H9 (cell line): ENCODE data around the gene PCCA. TPM values are rescaled to one million over a fixed set of nuclear protein-coding genes. Genes with fewer than 3 reads are reported as not detected.

Experiments used
- DNase-seq: peaks from one replicate; pipeline ENCODE4 v3.0.0-alpha.2; 2017
- H2AFZ ChIP-seq: one replicate; pipeline ENCODE4 v1.6.1; 2013; ENCODE audit warnings: mild to moderate bottlenecking, low read length, control low read depth, moderate library complexity
- H2AK5ac ChIP-seq: 2 replicates; pipeline ENCODE4 v1.6.1; 2013; ENCODE audit warnings: low read length, control low read depth, mixed read lengths; ENCODE audit not compliant: insufficient read length
- H2BK120ac ChIP-seq: one replicate; pipeline ENCODE4 v1.6.1; 2013; ENCODE audit warnings: low read depth, mild to moderate bottlenecking, low read length, control low read depth, inconsistent platforms; ENCODE audit not compliant: poor library complexity, severe bottlenecking
- H2BK12ac ChIP-seq: 2 replicates; pipeline ENCODE4 v1.6.1; 2013; ENCODE audit warnings: low read length, control low read depth, mixed read lengths, low read depth; ENCODE audit not compliant: insufficient read length
- H2BK15ac ChIP-seq: 2 replicates; pipeline ENCODE4 v1.6.1; 2013; ENCODE audit warnings: low read depth, low read length, control low read depth
- H2BK20ac ChIP-seq: one replicate; pipeline ENCODE4 v1.6.1; 2013; ENCODE audit warnings: low read depth, mild to moderate bottlenecking, low read length, control low read depth, inconsistent platforms; ENCODE audit not compliant: poor library complexity, severe bottlenecking
- H2BK5ac ChIP-seq: 2 replicates; pipeline ENCODE4 v1.6.1; 2013; ENCODE audit warnings: low read length, control low read depth, mixed read lengths; ENCODE audit not compliant: insufficient read length
- H3K14ac ChIP-seq: 2 replicates; pipeline ENCODE4 v1.6.1; 2013; ENCODE audit warnings: low read length, control low read depth; ENCODE audit not compliant: insufficient read depth
- H3K18ac ChIP-seq: 2 replicates; pipeline ENCODE4 v1.6.1; 2013; ENCODE audit warnings: low read depth, mild to moderate bottlenecking, mixed read lengths, low read length, control low read depth; ENCODE audit not compliant: insufficient read length
- H3K23ac ChIP-seq: 2 replicates; pipeline ENCODE4 v1.6.1; 2013; ENCODE audit warnings: low read length, control low read depth, mixed read lengths, low read depth; ENCODE audit not compliant: insufficient read length
- H3K23me2 ChIP-seq: 2 replicates; pipeline ENCODE4 v1.6.1; 2013; ENCODE audit warnings: low read depth, mild to moderate bottlenecking, mixed read lengths, low read length, control low read depth; ENCODE audit not compliant: insufficient read length, poor library complexity, severe bottlenecking
- H3K27ac ChIP-seq: 2 replicates; pipeline ENCODE4 v1.5.1; 2013; ENCODE audit warnings: low read length, control low read depth, mixed read lengths, low read depth; ENCODE audit not compliant: insufficient read length
- H3K27me3 ChIP-seq: 2 replicates; pipeline ENCODE4 v1.6.1; 2013; ENCODE audit warnings: low read length, control low read depth, inconsistent platforms; ENCODE audit not compliant: insufficient read depth
- H3K4ac ChIP-seq: 2 replicates; pipeline ENCODE4 v1.6.1; 2013; ENCODE audit warnings: low read depth, mild to moderate bottlenecking, control low read depth, inconsistent platforms, low read length, moderate library complexity
- H3K4me1 ChIP-seq: 2 replicates; pipeline ENCODE4 v1.6.1; 2013; ENCODE audit warnings: low read length, control low read depth, inconsistent platforms; ENCODE audit not compliant: insufficient read depth
- H3K4me2 ChIP-seq: 2 replicates; pipeline ENCODE4 v1.6.1; 2013; ENCODE audit warnings: low read length, control low read depth, mixed read lengths; ENCODE audit not compliant: insufficient read length, insufficient read depth
- H3K56ac ChIP-seq: 2 replicates; pipeline ENCODE4 v1.6.1; 2013; ENCODE audit warnings: low read depth, mild to moderate bottlenecking, mixed read lengths, low read length, control low read depth; ENCODE audit not compliant: insufficient read length
- H3K79me1 ChIP-seq: 2 replicates; pipeline ENCODE4 v1.6.1; 2013; ENCODE audit warnings: low read depth, mild to moderate bottlenecking, moderate library complexity, low read length, control low read depth, inconsistent platforms; ENCODE audit not compliant: insufficient read depth, poor library complexity, severe bottlenecking
- H3K79me2 ChIP-seq: 2 replicates; pipeline ENCODE4 v1.6.1; 2013; ENCODE audit warnings: low read length, control low read depth, inconsistent platforms; ENCODE audit not compliant: insufficient read depth
- H3K9ac ChIP-seq: 2 replicates; pipeline ENCODE4 v1.6.1; 2013; ENCODE audit warnings: low read length, control low read depth, mixed read lengths; ENCODE audit not compliant: insufficient read length; ENCODE audit errors: extremely low read depth
- H3K9me3 ChIP-seq: one replicate; pipeline ENCODE4 v1.6.1; 2013; ENCODE audit warnings: low read depth, low read length, inconsistent platforms; ENCODE audit not compliant: control insufficient read depth
- H3T11ph ChIP-seq: one replicate; pipeline ENCODE4 v1.6.1; 2013; ENCODE audit warnings: mild to moderate bottlenecking, low read length, control low read depth, inconsistent platforms
- H4K20me1 ChIP-seq: one replicate; pipeline ENCODE4 v1.6.1; 2013; ENCODE audit not compliant: control insufficient read depth, insufficient read length, insufficient read depth
- H4K5ac ChIP-seq: 2 replicates; pipeline ENCODE4 v1.6.1; 2013; ENCODE audit warnings: low read depth, mild to moderate bottlenecking, mixed read lengths, low read length, control low read depth; ENCODE audit not compliant: insufficient read length
- H4K8ac ChIP-seq: replicated peaks from 2 replicates; pipeline ENCODE4 v1.6.1; 2013; ENCODE audit warnings: low read length, control low read depth, mixed read lengths, low read depth; ENCODE audit not compliant: insufficient read length
- H4K91ac ChIP-seq: 2 replicates; pipeline ENCODE4 v1.6.1; 2013; ENCODE audit warnings: low read depth, mild to moderate bottlenecking, moderate library complexity, mixed read lengths, low read length, control low read depth; ENCODE audit not compliant: insufficient read length
- H3K27ac Mint-ChIP-seq, 3 experiments: 2 replicates in 2 of 3; 3 replicates in 1 of 3; pipeline ENCODE4 v1.8.0; 2020 to 2021; ENCODE audit warnings: mixed read lengths in 3 of 3, mild to moderate bottlenecking in 1 of 3, moderate library complexity in 1 of 3
- H3K27me3 Mint-ChIP-seq: 2 replicates; pipeline ENCODE4 v1.8.0; 2021; ENCODE audit warnings: low read depth, mild to moderate bottlenecking, moderate library complexity, mixed read lengths
- H3K36me3 Mint-ChIP-seq, 3 experiments: 2 replicates in 2 of 3; 3 replicates in 1 of 3; pipeline ENCODE4 v1.8.0; 2020 to 2021; ENCODE audit warnings: low read depth in 3 of 3, mixed read lengths in 3 of 3; ENCODE audit not compliant: insufficient read depth in 1 of 3
- H3K4me1 Mint-ChIP-seq, 2 experiments: 2 replicates each; pipeline ENCODE4 v1.8.0; 2020; ENCODE audit warnings: mixed read lengths in 2 of 2
- H3K4me3 Mint-ChIP-seq, 2 experiments: 2 replicates in 1 of 2; 3 replicates in 1 of 2; pipeline ENCODE4 v1.8.0; 2020 to 2021; ENCODE audit warnings: mild to moderate bottlenecking in 2 of 2, mixed read lengths in 2 of 2, moderate library complexity in 1 of 2
- H3K9me3 Mint-ChIP-seq, 2 experiments: 2 replicates in 1 of 2; 3 replicates in 1 of 2; pipeline ENCODE4 v1.8.0; 2020; ENCODE audit warnings: mild to moderate bottlenecking in 2 of 2, mixed read lengths in 2 of 2, moderate library complexity in 1 of 2
- CTCF ChIP-seq: fragments of 200-600 bp; sonication (generic); conservative IDR thresholded peaks from 3 replicates; pipeline ENCODE4 v1.8.0; 2021; ENCODE audit warnings: antibody characterized with exemption, mild to moderate bottlenecking
- WGBS: extraction: QIAGEN DNeasy Blood & Tissue Kit; methylation state at CpG from one replicate; pipeline ENCODE4 v1.1.7; 2013; ENCODE audit warnings: missing lambda C conversion rate, low lambda C conversion rate, mixed read lengths; ENCODE audit not compliant: insufficient read length; ENCODE audit errors: extremely low coverage; 5-methylcytosine and 5-hydroxymethylcytosine counted together
- total RNA-seq: library from RNA; stranded (reverse); gene quantifications from 2 replicates; pipeline ENCODE4 v1.2.1, GENCODE V29; 2021

Gene PCCA
- total RNA-seq, 1 experiment from 2014 or later = 56.5 TPM

GRCh38 chr13:100518394-100519062 is 429.6 kb downstream of the PCCA start:
- H3K27ac ChIP-seq = no peak overlapping the region
- H2BK5ac ChIP-seq = no peak overlapping the region
- no peaks in the 10 kb centered on the region for H3K23me2 ChIP-seq
- no peaks in the 10 kb centered on the region for H3K9me3 ChIP-seq
- no peak overlapping the region for H2AK5ac ChIP-seq
- TF ChIP-seq CTCF = no peak
- H3K27me3 ChIP-seq = no peaks in the 10 kb centered on the region
- no peaks in the 10 kb centered on the region for H4K20me1 ChIP-seq
- no peak overlapping the region for H3K23ac ChIP-seq
- Mint-ChIP-seq H3K36me3 (peaks cover 0 to 7% (median 0%) of the 10 kb centered on the region in 3 experiments; a peak in 3 of 7 replicates), H3K9me3 (no peaks in the 10 kb centered on the region), H3K4me3 (no peak overlapping the region), H3K27me3 (no peaks in the 10 kb centered on the region), H3K4me1 (peaks cover 52 to 64% of the 10 kb centered on the region in 2 experiments), H3K27ac (peak overlapping the region in 1 of 3 experiments; percentile 5; a peak in 1 of 7 replicates)
- peaks cover 17% of the 10 kb centered on the region; the same call in 1 of the 2 replicates for H3K4me1 ChIP-seq
- H2BK20ac ChIP-seq = no peak overlapping the region
- no peak overlapping the region for H3K14ac ChIP-seq
- H3K9ac ChIP-seq = no peak overlapping the region
- H3K79me2 ChIP-seq = no peaks in the 10 kb centered on the region
- no peak overlapping the region for H2BK120ac ChIP-seq
- H3K18ac ChIP-seq = no peak overlapping the region
- no peak overlapping the region for H3K56ac ChIP-seq
- H2BK12ac ChIP-seq = no peak overlapping the region
- no peak overlapping the region for H4K91ac ChIP-seq
- H2BK15ac ChIP-seq = no peak overlapping the region
- WGBS = no CpG with 5 or more reads among the region's 8 CpGs
- no peak for DNase-seq
- H3T11ph ChIP-seq = no peak overlapping the region
- H3K79me1 ChIP-seq = no peaks in the 10 kb centered on the region
- H4K8ac ChIP-seq = no peak overlapping the region
- H4K5ac ChIP-seq = no peak overlapping the region
- H2AFZ ChIP-seq = no peak overlapping the region
- no peak overlapping the region for H3K4me2 ChIP-seq
- no peak overlapping the region for H3K4ac ChIP-seq
